DMS153 (cell line): Measurements from ENCODE around the gene OSBPL2.

Experiments used
- DNase-seq: peaks from one replicate; lab custom pipeline; 2025; lab: John Stamatoyannopoulos, UW

The OSBPL2 gene

DNA sequence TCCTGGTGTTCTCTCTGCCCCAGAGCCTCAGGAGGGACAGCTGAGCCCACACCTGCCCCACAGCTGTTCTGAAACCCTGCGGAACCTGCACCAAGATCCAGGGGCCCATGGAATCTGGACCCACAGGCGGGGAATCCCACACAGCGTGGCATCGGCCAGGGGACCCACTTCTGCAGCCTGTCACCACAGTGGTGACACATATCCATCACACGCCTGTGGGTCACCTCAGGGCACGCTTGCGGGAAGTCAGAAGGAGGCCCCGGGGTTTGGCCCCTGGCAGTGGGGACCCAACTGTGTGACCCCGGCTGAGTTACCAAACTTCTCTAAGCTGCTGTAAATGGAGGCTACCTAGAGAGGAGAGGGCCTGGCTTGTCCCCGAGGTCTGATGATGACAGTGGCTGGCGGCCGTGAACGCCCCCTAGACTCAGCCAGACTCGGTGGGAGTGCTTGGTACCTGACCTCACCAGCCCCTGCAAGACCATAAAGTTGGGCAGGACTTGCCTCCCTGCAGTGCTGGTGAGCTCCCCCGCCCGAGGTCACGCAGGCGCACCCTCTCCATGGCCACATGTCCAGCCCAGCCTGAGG is 16.0 kb upstream of the OSBPL2 start:
- DNase-seq, result no peak

DNA sequence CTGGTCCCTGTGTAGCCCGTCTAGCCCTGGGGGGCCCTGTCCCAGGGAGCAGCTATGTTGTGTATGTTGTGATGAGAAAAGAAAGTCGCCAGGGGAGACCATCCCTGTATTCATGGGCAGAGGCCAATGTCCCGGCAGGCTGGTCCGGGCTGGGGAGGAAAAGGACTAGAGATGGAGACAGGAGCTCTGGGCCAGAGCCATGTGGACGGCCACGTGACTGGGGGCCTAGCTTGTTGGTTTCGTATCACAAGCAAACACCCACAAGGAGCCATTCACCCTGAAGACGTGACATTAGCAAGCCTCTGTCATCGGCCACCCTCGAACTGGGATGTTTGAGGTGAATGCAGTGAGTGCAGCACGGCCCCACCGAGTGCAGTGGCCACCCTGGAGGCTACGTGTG is 15.3 kb upstream of the OSBPL2 start:
- DNase-seq, result no peak

DNA sequence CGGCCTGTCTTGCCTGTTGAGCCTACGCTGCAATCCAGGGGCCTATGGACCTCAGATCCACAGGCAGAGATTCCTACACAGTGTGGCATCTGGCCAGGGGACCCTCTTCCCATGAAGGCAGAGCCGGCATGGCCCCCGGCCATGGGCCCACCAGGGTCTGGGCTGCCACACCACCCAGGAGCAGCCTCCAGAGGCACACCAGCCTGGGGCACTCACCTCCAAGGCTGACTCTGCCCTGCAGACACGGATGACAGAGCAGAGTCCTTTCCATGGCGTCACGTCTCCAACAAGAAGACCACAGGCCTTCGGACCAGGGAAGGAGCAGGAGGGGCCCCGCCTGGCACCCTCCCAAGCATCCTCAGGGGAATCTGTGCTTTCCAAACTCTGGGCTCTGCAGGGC is 14.8 kb upstream of the OSBPL2 start:
- no peak for DNase-seq

DNA sequence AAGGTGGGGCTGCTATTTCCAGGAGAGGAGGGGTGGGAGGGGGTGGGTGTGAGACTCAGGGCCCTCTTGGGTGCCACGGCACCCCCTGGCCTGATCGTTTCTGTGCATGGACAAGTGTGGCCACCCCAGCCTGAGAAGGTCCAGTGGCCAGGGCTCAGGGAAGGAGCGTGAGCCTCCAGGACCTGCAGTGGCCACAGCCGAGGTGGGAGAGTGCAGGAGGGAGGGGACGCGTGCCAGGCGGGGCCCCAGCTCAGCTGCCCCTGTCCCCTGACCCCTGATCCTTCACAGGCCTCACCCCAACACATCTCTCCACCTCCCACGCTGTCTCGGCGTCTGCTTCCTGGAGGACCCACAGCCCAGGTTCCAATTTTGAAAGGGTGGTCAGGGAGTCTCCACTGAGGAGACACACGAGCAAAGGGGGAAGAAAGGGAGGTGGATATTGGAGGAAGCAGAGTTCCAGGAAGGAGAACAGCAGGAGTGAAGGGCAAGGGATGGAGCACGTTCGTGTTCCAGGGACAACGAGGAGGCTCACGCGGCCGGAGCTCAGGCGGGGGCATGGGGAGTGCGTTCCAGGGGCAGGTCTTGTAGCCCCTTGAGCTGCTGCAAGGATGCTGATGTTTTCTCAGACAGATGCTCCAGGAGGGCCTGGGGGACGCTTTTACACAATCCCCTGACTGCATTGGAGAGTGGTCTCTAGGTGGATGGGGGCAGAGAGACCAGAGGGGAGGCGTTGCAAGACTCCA is 14.0 kb upstream of the OSBPL2 start:
- DNase-seq, result no peak

DNA sequence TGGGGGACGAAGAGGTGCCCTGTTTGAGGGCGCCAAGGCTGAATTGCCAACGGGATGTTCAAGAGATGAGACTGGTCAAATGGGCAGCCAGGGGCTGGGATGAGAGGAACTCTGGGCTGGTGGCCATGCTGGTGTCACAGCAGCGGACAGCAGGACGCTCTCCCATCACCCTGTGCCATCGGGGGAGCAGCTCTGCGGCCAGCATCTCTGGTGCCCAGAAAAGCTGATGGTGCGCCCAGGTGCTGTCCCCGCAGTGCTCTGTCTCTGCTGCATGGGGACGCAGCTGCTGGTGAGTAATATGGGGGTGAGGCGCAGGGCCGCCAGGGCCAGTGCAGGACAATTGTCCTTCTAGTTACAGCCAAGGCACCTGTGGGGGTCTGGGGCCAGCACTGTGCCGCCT is 13.3 kb upstream of the OSBPL2 start:
- no peak for DNase-seq

DNA sequence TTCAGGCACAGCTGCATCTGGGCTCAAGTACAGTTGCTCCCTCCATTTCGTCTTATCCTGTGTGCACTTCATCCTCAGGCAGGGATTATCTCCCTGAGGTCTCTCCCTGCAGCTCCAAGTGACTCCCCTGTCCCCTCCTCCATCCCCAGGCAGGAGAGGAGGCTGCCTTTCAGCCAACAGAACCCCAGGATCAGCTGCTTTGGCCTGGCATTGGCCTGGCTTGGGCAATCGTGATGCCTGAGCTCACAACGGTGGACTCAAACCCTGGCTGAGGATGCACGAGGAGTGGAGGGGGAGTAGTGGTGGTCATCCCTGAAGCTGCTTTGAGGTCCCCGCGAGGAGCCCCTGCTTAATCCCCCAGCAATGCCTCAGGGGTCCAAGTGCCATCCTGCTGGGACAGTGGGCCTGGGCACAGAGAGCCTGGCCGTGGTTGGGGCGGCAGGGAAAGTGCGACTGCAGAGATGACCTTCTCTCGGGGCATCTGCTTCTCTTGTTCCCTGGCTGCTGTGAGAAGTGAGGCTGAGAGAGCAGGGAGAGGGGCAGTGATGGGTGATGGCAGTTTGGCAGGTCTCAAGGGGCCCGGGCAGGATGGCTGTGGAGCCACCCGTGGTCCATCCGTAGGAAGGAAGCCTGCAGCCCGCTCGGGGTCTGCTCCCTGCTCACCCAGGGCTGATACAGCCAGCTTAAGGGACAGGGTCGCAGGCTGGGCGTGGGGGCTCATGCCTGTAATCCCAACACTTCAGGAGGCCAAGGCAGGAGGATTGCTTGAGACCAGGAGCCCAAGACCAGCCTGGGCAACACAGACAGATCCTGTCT is 12.3 kb upstream of the OSBPL2 start:
- DNase-seq, result no peak

DNA sequence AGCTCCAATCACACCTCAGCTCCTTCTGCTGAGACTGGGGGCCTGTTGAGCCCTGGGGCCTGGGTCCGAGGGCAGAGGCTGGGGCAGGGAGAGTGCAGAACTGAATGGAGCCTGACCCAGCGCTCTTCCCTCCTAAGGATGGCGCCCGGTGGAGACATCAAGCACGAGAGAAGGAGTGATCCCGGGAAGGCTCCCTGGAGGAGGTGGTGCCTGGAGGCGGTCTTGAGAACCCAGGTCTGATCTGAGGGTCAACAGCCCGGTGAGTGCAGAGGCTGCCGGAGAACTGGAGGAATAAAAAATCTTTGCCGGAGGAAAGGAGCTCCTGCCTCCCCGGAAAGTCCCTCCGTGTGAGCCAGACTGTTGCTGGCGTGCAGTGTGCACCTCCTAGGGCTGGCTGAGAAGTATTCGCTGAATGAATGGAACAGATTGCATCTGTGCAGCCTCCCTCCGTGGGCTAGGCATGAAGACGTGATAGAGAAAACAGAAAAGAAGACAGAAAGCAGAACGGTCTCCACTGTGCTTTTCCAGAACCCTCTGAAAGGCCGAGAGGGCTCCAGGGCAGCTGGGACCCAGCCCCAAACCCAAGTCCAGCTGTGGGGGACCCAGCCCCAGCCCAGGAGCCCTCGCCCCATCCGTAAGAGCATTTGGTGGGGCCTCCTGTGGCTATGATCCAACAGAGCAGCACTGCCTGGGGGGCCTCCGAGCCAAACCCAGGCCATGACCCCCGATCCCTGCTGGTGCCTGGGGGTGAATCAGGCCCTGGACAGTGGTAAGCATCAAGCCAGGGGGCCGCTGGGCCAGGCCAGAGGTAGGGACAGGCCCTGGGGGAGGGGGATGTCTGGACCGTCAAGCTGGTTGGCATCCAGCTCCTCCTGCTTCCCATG is 11.4 kb upstream of the OSBPL2 start:
- no peak for DNase-seq

DNA sequence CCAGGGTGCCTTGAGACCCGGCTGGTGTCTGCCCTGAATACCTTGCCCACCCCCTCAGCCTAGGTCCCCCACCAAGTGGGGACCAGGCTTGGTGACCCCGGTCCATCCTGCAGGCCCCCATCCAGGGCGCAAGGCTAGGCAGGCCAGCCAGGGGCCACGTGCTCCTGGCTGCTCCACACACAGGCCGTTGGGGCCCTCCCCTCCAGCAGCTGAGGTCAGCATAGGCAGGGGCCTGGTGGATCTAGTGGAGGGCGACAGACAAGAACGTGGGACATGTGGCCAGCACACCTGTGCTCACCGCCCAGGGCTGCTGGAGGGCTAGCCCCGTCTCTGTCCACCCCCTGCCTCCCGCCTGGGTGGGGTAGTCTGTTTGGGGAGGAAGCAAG is 10.7 kb upstream of the OSBPL2 start:
- DNase-seq, result no peak

DNA sequence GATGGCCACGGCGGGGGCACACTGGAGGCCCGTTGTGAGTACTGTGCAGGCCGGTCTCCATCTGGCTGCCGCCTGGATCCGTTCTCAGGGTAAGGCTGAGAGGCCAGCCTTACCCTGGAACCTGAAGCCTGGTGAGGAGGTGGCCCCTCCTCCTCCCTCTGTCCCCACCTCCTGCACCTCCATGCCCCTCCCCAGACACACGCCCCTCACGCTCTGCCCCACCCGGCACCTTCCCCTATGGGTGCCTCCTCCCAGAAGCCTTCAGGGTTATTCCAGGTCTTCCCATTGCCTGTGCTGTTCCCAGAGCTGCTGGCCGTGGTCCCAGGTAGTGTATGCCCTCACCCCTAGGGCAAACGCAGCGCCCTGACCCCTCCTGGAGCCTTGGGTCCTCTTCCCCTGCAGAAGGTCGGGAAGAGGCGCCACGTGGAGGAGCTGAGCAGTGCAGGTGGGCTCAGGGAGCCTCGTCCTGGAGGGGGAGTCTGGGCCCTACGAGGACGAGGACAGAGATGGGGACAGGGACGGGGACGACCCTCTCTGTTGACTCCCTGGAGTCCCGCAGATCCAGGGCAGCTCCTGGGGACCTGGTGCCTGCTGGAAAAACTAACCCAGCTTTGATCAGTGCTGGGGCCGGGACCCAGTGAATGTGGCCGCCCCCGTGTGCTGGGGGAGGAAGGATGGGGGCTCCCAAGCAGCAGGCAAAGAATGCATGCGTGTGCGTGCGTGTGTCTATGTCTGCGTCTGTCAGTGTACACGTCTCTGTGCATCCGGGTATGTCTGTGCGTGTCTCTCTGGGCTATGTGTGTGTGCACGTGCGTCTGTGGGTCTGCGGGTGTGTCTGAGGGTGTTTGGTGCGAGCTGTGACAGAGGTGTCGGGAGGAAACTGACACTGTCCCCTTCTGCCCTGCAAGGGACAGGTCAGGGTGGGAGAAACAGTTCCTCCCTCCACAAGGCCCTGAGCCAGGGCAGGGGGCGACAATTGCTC is 10.1 kb upstream of the OSBPL2 start:
- peak; percentile 47 for DNase-seq

DNA sequence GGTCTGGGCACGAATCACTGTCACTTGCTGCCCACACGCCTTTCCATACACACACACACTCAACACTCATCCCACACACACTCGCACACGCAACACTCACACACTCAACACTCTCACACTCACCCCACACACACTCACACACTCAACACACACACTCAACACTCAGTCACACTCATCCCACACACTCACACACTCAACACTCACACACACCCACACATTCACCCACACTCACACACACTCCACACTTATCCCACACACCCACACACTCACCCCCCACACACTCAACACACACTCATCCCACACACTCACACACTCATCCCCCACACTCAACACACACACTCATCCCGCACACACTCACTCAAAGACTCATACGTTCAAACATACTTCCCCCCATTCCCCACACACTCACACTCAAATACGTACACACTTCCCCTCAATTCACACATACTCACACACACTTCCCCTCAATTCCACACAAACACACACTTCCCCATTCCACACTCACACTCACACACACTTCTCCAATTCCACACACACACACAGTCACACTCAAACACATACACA is 9.3 kb upstream of the OSBPL2 start:
- no peak for DNase-seq

DNA sequence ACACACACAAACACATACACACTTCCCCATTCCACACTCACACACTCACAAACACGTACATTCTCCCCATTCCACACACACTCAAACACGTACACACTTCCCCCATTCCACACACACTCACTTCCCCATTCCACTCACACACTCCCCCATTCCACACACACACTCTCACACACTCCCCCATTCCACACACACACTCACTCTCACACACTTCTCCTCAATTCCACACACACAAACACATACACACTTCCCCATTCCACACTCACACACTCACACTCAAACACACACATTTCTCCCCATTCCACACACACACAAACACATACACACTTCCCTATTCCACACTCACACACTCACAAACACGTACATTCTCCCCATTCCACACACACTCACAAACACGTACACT is 8.7 kb upstream of the OSBPL2 start:
- DNase-seq, result no peak

DNA sequence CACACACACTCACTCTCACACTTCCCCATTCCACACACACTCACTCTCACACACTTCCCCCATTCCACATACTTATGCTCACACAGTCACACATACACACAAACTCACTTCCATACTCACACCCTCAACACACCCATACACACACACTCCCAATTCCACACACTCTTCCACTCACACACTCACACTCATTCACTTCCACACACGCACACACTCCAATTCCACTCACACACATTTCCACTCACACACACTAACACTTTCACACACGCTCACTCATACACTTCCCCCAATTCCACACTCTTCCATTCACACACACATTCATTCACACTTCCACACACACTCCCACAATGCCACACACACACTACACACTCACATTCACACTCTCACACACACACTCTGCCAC is 8.0 kb upstream of the OSBPL2 start:
- DNase-seq, result no peak

DNA sequence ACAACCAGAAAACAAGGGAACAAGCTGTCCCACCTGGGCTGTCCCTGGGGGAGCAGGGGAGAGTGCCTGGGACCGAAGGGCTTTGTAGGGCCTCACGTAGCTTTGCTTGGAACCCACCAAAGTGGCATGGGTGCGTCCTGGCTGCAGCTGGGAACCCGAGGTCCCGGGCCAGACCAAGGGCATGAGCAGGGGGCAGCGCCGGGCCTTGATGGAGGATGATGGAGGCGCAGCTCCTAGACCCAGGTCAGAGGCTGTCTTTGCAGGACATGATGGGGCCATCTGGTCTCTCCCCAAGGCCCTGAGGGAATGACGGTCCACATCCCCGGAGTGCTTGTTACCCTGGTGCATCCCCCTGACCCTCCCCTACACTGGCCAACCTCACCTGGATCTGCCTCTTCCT is 7.6 kb upstream of the OSBPL2 start:
- no peak for DNase-seq

DNA sequence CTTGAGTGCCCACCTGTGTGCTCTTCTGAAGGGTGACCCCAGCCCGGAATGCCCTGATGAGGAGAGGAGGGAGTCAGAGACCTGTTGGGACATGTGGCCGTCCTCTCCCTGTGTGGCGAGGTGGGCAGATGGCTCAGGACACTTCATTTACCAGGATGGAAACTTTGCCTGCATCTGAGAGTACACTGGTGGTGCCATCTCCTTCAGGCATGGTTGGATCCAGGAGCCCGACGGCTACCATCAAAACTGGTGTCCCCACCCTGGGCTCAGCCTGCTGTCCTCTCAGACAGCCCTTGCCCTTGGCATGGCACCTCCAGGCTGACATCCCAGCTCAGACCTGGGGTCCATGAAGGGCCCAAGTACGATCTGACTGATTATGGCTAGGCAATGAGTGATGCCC is 7.0 kb upstream of the OSBPL2 start:
- DNase-seq, result no peak

DNA sequence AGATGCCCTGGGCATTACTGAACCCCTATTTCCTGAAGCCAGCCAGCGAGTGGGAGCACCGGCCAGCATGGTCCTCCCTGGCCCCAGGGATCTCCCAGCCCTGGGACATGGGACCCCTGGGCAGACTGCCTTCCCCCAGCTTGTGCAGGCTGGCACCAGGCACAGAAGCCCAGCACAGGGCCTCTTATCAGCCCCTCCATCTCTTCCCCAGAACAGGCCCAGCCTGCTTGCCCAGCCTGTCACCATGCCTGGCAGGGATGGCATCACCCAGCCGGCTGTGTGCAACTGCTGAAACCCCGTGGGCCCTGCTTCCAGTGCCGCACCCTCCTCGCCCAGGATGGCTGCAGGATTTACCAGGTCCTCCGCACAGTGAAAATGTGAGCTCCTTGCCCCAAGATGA is 6.1 kb upstream of the OSBPL2 start:
- DNase-seq, result no peak

DNA sequence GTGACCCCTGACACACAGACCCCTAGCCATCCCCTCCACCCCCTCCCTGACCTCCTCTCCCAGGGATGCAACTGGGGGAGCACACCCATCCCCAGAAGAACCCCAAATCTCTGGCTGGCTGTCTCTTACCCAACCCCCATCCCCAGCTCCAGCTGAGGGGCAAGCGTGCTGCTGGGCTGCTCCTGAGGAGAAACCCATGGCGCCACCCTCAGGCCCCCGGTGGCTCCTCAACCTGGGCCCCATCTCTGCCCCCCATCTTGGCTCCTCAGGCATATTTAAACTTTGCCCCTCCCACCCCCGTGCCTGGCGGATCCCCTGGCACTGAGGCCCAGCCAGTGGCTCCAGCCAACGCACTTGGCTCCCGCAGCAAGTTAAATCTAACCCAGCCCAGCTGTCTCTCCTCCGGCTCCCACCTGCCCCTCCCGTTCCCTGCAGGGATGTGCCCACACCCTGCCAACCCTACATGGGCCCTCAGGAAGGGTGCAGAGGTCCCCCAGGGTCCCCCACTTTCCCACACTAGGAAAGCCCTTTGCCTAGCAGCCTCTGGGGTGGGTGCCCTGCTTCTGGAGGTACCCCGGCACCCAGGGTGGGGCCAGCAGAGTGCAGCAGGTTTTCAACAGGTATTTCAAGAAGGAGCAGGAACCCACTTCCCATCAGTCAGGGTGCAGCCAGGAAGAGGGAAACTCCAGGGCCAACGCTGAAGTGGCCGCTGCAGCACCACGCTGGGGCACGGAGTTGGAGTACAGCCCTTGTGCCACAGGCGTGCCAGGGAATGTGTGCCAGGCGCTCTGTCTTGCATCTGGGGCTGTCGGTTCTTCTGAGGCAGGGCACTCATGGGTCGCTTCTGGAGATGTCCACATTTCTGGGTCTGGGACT is 5.3 kb upstream of the OSBPL2 start:
- no peak for DNase-seq

DNA sequence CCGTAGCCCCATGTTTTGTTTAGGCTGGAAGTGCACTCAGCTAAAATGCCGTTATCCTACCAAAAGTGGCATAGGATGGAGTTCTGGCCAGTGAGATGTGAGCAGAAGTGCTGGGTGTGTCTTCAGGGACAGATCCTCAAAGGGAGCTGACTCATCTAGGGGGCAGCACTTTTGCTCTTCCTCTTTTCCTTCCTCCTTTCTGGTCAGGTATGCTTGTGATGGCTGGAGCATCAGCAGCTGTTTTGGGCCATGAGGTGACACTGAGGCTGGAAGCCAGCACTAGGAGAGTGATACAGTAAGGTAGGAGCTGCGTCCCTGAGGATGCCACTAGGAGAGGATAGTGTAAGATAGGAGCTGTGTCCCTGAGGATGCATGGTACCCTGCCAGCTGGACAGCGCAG is 4.6 kb upstream of the OSBPL2 start:
- no peak for DNase-seq

DNA sequence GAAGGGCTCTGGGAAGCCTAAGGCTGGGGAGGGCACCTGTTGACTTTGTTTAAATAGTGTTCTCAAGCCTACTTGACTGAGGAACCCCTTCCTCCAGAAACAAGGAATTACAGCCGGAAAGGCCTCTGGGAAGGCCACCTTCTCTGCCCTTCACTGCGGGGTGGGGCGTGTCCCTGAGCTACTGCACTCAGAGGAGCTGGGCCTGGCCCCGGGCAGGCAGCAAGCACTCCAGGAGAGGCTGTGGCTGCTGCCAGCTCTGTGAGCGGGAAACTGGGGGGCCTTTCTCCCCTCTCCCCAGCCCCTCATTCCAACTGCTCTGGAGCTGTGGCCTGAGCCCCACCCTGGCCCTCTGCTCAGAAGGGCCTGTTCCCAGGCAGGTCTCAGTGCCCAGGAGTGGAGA is 4.0 kb upstream of the OSBPL2 start:
- no peak for DNase-seq

DNA sequence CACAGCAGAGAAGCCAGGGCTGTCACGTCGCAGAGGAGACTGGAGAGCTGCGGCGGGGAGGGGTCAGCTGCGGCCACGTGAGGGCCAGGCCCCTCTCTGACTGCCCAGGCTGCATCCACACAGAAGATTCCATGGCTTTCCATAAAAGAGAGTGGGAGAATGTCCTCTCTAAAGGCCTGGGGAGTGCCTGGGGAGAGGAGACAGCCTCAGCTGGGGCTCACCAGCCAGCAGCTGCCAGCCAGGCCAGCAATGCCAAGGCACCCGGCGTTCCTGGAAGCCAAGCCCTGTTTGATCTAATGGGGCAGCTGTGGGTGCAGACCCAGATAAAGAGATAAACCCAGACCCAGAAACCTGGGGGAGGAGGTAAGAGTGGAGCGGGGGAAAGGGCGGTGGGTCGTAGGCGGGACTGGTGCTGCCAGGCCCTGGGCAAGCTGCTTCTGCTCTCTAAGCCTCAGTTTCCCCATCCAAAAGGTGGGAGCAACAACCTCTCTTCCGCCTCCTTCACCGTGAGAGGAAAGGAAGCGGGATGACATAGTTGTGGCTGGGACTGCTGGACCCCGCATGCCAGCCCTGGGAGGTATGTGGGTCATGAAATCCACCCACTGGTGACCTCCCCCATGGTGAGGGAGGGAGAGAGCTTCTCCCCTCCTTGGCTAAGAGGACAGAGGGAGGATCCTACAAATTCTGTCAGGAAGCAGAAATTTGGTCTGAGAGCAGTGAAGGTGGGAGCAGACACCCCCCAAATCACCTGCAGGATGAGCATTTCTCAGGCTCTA is 3.1 kb upstream of the OSBPL2 start:
- no peak for DNase-seq
